ENCODE measurements around the gene SYT7.

GRCh38 chr11:61569701-61570100 is 11.2 kb downstream of the SYT7 start:
- TF ChIP-seq, protein P1, sequence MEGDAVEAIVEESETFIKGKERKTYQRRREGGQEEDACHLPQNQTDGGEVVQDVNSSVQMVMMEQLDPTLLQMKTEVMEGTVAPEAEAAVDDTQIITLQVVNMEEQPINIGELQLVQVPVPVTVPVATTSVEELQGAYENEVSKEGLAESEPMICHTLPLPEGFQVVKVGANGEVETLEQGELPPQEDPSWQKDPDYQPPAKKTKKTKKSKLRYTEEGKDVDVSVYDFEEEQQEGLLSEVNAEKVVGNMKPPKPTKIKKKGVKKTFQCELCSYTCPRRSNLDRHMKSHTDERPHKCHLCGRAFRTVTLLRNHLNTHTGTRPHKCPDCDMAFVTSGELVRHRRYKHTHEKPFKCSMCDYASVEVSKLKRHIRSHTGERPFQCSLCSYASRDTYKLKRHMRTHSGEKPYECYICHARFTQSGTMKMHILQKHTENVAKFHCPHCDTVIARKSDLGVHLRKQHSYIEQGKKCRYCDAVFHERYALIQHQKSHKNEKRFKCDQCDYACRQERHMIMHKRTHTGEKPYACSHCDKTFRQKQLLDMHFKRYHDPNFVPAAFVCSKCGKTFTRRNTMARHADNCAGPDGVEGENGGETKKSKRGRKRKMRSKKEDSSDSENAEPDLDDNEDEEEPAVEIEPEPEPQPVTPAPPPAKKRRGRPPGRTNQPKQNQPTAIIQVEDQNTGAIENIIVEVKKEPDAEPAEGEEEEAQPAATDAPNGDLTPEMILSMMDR (IDR thresholded peaks at IDR 0.05), result no peak
- TF ChIP-seq POLR2A (IDR thresholded peaks at IDR 0.05), result no peak

Data from testis (tissue), 2 donors.